Pancreas (tissue), 10 donors: ENCODE results near the gene TLCD2. TPM values are rescaled to one million over a fixed set of nuclear protein-coding genes. Genes with fewer than 3 reads are reported as not detected.
A peak's percentile ranks its signal among the peaks of the same experiment; 100 is the strongest.
"Not testable (repeated sequence)": the region's sequence is repeated elsewhere in the genome, so short reads cannot be mapped to it uniquely, and the experiment has no call there.

Source experiments
- ATAC-seq, 4 donors: fragments of 200-7000 bp; cut with Tn5 transposase; one replicate each; pipeline versions ENCODE4 v1.8.0 to v1.9.1; 2020; ENCODE audit warnings: mild to moderate bottlenecking in 4 of 4, moderate library complexity in 4 of 4
- DNase-seq, 6 donors: peaks; one replicate each; pipeline ENCODE4 v3.0.0-alpha.2; 2020
- FAIRE-seq: peaks from 2 replicates; lab custom pipeline; 2012; peaks lifted over from hg19 to GRCh38; lab: Jason Lieb, UNC
- H3K27ac ChIP-seq, 4 donors: fragments of 200-600 bp; sonication (generic); 1 replicate in 3 of 4; 2 replicates in 1 of 4; pipeline versions ENCODE4 v1.5.0 to v1.8.0; 2020
- H3K27me3 ChIP-seq, 4 donors: fragments of 200-600 bp; one replicate each; pipeline ENCODE4 v1.8.0; 2021
- H3K36me3 ChIP-seq, 3 donors: fragments of 200-600 bp; sonication (generic) in 1 of 3; one replicate each; pipeline versions ENCODE4 v1.5.0 to v1.8.0; 2020 to 2021
- H3K4me1 ChIP-seq, 3 donors: fragments of 200-600 bp; one replicate each; pipeline ENCODE4 v1.8.0; 2021
- H3K4me3 ChIP-seq, 4 donors: fragments of 200-600 bp; sonication (generic) in 2 of 4; one replicate each; pipeline versions ENCODE4 v1.5.0 to v1.8.0; 2020 to 2021
- H3K9me3 ChIP-seq, 4 donors: fragments of 200-600 bp; one replicate each; pipeline ENCODE4 v1.8.0; 2021
- CTCF ChIP-seq, 4 donors: fragments of 200-600 bp; sonication (generic) in 3 of 4; IDR thresholded peaks; one replicate each; pipeline versions ENCODE4 v1.5.0 to v1.8.0; 2021; ENCODE audit warnings: antibody characterized with exemption in 4 of 4
- WGBS, 2 donors: extraction: QIAGEN DNeasy Blood & Tissue Kit; methylation state at CpG; one replicate each; pipeline ENCODE4 v1.1.7; 2013; 5-methylcytosine and 5-hydroxymethylcytosine counted together
- intact Hi-C, 3 donors: fragments of 100-400 bp; cut with DNase I; formaldehyde crosslinking; loops; one replicate each; pipeline versions ENCODE4 v1.11.1 to v1.14.2; 2022
- polyA plus RNA-seq, 2 donors: library from polyadenylated mRNA; stranded (reverse); fragments of 200-250 nt; gene quantifications; one replicate each; pipeline ENCODE4 v1.2.3, GENCODE V29; 2013
- total RNA-seq, 6 donors: library from RNA; stranded (reverse); fragmentation: NEBNext Ultra II Directional in 4 of 6; extraction: Animal tissue kit (Norgen Biotek cat#: 25700) in 4 of 6; gene quantifications; one replicate each; pipeline versions ENCODE4 v1.2.1 to v1.2.4, GENCODE V29; 2021 to 2023
- donor health status: healthy with polysubstance abuse.
- donor health status: DM: no; HTN: no; CAD: no; lungs with moderate emphysema.
- donor health status: DM: no; HTN: no; CAD: no.
- donor health status: control.
- donor health status: control.
- donor health status: Bipolar disorder and iron deficiency.
- donor health status: DM: yes; HTN: yes; CAD: no.
- donor health status: DM: no; HTN: no; CAD: no.
- donor health status: DM: no; HTN: no; CAD: no.
- donor health status: DM: yes; HTN: yes; CAD: no.

TLCD2 gene
- total and polyA plus RNA-seq, 8 donors = 0.56 to 2.8 (median 1.4) TPM

GRCh38 chr17:1673041-1673785 is 37.0 kb downstream of the TLCD2 start:
- no peak for TF ChIP-seq CTCF (IDR thresholded peaks at IDR 0.05)
- H3K9me3 ChIP-seq = no peaks in the 10 kb centered on the region
- no peaks in the 10 kb centered on the region for H3K27me3 ChIP-seq
- H3K4me3 ChIP-seq = no peak overlapping the region
- FAIRE-seq = no peak
- WGBS, 2 donors = 92 to 93% methylated on average over 26 of the region's 26 CpGs
- no peak for DNase-seq
- H3K36me3 ChIP-seq = peaks cover 29 to 84% (median 69%) of the 10 kb centered on the region in 3 donors
- intact Hi-C loops = no loop called here
- H3K27ac ChIP-seq = no peak overlapping the region
- no peaks in the 10 kb centered on the region for H3K4me1 ChIP-seq
- no peak for ATAC-seq

GRCh38 chr17:1663934-1664333 is 46.2 kb downstream of the TLCD2 start:
- H3K4me1 ChIP-seq, H3K9me3 ChIP-seq, H3K4me3 ChIP-seq, H3K27me3 ChIP-seq, FAIRE-seq, intact Hi-C loops, ATAC-seq, H3K27ac ChIP-seq: not testable (repeated sequence)
- 90 to 92% methylated on average over 5 of the region's 5 CpGs for WGBS, 2 donors
- DNase-seq = peak in 1 of 6 donors; percentile 8
- H3K36me3 ChIP-seq = peaks cover 14 to 59% (median 42%) of the 10 kb centered on the region in 3 donors

GRCh38 chr17:1661045-1661444 is 49.1 kb downstream of the TLCD2 start:
- no peak for ATAC-seq
- WGBS, 2 donors = 90 to 92% methylated on average over 12 of the region's 12 CpGs
- DNase-seq = no peak
- Histone ChIP-seq H3K4me3 (no peak overlapping the region), H3K4me1 (no peaks in the 10 kb centered on the region), H3K9me3 (no peaks in the 10 kb centered on the region), H3K27ac (no peak overlapping the region), H3K27me3 (no peaks in the 10 kb centered on the region), H3K36me3 (peaks cover 23 to 79% (median 66%) of the 10 kb centered on the region in 3 donors)
- no peak for FAIRE-seq
- no peak for TF ChIP-seq CTCF (IDR thresholded peaks at IDR 0.05)
- intact Hi-C loops = no loop called here

- no peak for DNase-seq
- intact Hi-C loops = no loop called here
- Histone ChIP-seq H3K27me3 (no peaks in the 10 kb centered on the region), H3K4me1 (no peaks in the 10 kb centered on the region), H3K4me3 (no peak overlapping the region), H3K27ac (no peak overlapping the region), H3K9me3 (no peaks in the 10 kb centered on the region), H3K36me3 (peaks cover 31 to 99% (median 92%) of the 10 kb centered on the region in 3 donors)
- no peak for FAIRE-seq
- no peak for ATAC-seq
- WGBS, 2 donors = 94 to 95% methylated on average over 9 of the region's 9 CpGs
- TF ChIP-seq CTCF (IDR thresholded peaks at IDR 0.05) = no peak
These were observed 52.1 kb downstream of the TLCD2 start for GRCh38 chr17:1658100-1658499.

GRCh38 chr17:1653735-1654134 is 56.4 kb downstream of the TLCD2 start:
- intact Hi-C loops = no loop called here
- ATAC-seq (no peak), DNase-seq (peak in 1 of 6 donors; percentile 23), FAIRE-seq (no peak)
- no peak for TF ChIP-seq CTCF (IDR thresholded peaks at IDR 0.05)
- Histone ChIP-seq H3K27ac (no peak overlapping the region), H3K9me3 (no peaks in the 10 kb centered on the region), H3K36me3 (peaks cover 30 to 83% (median 75%) of the 10 kb centered on the region in 3 donors), H3K4me1 (peaks cover 9 to 13% (median 12%) of the 10 kb centered on the region in 3 donors), H3K4me3 (no peak overlapping the region), H3K27me3 (no peaks in the 10 kb centered on the region)
- WGBS, 2 donors = 93 to 95% methylated on average over 14 of the region's 14 CpGs

GRCh38 chr17:1652794-1653193 is 57.4 kb downstream of the TLCD2 start:
- not testable (repeated sequence) for FAIRE-seq

More at GRCh38 chr17:1652794-1653193, 57.4 kb downstream of the TLCD2 start:
- H3K9me3 ChIP-seq, H3K27me3 ChIP-seq, H3K4me3 ChIP-seq, intact Hi-C loops, ATAC-seq, H3K27ac ChIP-seq: not testable (repeated sequence)
- WGBS, 2 donors = 87 to 93% methylated on average over 7 of the region's 7 CpGs
- peak in 2 of 6 donors; percentile 2 to 15 for DNase-seq
- Histone ChIP-seq H3K4me1 (peaks cover 17 to 21% (median 18%) of the 10 kb centered on the region in 3 donors), H3K36me3 (peaks cover 30 to 73% (median 66%) of the 10 kb centered on the region in 3 donors)
